Keratinocyte (primary cell): Measurements from ENCODE around the gene DDX47. TPM values are rescaled to one million over a fixed set of nuclear protein-coding genes. Genes with fewer than 3 reads are reported as not detected.

Experiments
- DNase-seq: peaks from one replicate; pipeline ENCODE4 v3.0.0-alpha.2; 2011; ENCODE audit warnings: low read depth, missing footprints, low spot score
- FAIRE-seq: peaks from 2 replicates; lab custom pipeline; 2011; peaks lifted over from hg19 to GRCh38; lab: Jason Lieb, UNC
- H2AFZ ChIP-seq: 2 replicates; pipeline ENCODE4 v1.6.0; 2012; ENCODE audit warnings: low read length, control low read depth, inconsistent platforms; ENCODE audit not compliant: control insufficient read depth
- H3K27ac ChIP-seq: 2 replicates; pipeline ENCODE4 v1.5.1; 2011; ENCODE audit warnings: low read length; ENCODE audit not compliant: control insufficient read depth, insufficient read depth
- H3K27me3 ChIP-seq: 3 replicates; pipeline ENCODE4 v1.6.0; 2011; ENCODE audit warnings: low read length; ENCODE audit not compliant: control insufficient read depth, insufficient read depth; ENCODE audit errors: extremely low read depth
- H3K36me3 ChIP-seq, 2 experiments: 2 replicates in 1 of 2; 3 replicates in 1 of 2; pipeline ENCODE4 v1.5.1; 2011; ENCODE audit warnings: low read length in 2 of 2, mild to moderate bottlenecking in 1 of 2; ENCODE audit not compliant: control insufficient read depth in 2 of 2, insufficient read depth in 2 of 2; ENCODE audit errors: extremely low read depth in 1 of 2
- H3K4me1 ChIP-seq: 3 replicates; pipeline ENCODE4 v1.5.1; 2011; ENCODE audit warnings: low read length; ENCODE audit not compliant: control insufficient read depth, insufficient read depth; ENCODE audit errors: extremely low read depth
- H3K4me2 ChIP-seq: 3 replicates; pipeline ENCODE4 v1.6.0; 2011; ENCODE audit warnings: low read depth, low read length; ENCODE audit not compliant: control insufficient read depth, insufficient read depth; ENCODE audit errors: extremely low read depth
- H3K4me3 ChIP-seq, 3 experiments: fragments of 200-600 bp in 1 of 3; sonication (generic) in 1 of 3; 2 replicates in 2 of 3; 3 replicates in 1 of 3; pipeline ENCODE4 v1.5.1; 2011 to 2016; ENCODE audit warnings: low read length in 3 of 3, mild to moderate bottlenecking in 3 of 3, control low read depth in 2 of 3, inconsistent platforms in 1 of 3, low read depth in 1 of 3, mixed read lengths in 1 of 3, mixed run types in 1 of 3, moderate library complexity in 1 of 3; ENCODE audit not compliant: control insufficient read depth in 2 of 3, insufficient read depth in 2 of 3; ENCODE audit errors: extremely low read depth in 1 of 3
- H3K79me2 ChIP-seq: 2 replicates; pipeline ENCODE4 v1.6.0; 2012; ENCODE audit warnings: low read length; ENCODE audit not compliant: control insufficient read depth, insufficient read depth
- H3K9ac ChIP-seq: 3 replicates; pipeline ENCODE4 v1.6.0; 2011; ENCODE audit warnings: low read length; ENCODE audit not compliant: control insufficient read depth, insufficient read depth; ENCODE audit errors: extremely low read depth
- H3K9me1 ChIP-seq: 3 replicates; pipeline ENCODE4 v1.6.0; 2011; ENCODE audit warnings: low read length; ENCODE audit not compliant: control insufficient read depth, insufficient read depth; ENCODE audit errors: extremely low read depth
- H3K9me3 ChIP-seq: 2 replicates; pipeline ENCODE4 v1.5.1; 2012; ENCODE audit warnings: low read depth, low read length; ENCODE audit not compliant: control insufficient read depth
- H4K20me1 ChIP-seq: 3 replicates; pipeline ENCODE4 v1.6.0; 2011; ENCODE audit warnings: low read length; ENCODE audit not compliant: control insufficient read depth, insufficient read depth; ENCODE audit errors: extremely low read depth
- EZH2 ChIP-seq: IDR thresholded peaks from one replicate; pipeline ENCODE4 v1.6.1; 2012; ENCODE audit warnings: inconsistent platforms, mild to moderate bottlenecking, low read length, moderate library complexity
- dilution Hi-C: fragments of 300-500 bp; cut with MboI; formaldehyde crosslinking; loops from one replicate; pipeline ENCODE4 v1.7.0; 2020; ENCODE audit warnings: low sequenced_read_pairs; ENCODE audit not compliant: extremely low pct_ligation_motif_present
- polyA plus RNA-seq, 5 experiments: library from polyadenylated mRNA; depleted of rRNA in 3 of 5; stranded (reverse) in 3 of 5; stranded (forward) in 1 of 5; unstranded in 1 of 5; fragments of >200 nt; gene quantifications; 1 replicate in 1 of 5; 2 replicates in 3 of 5; 3 replicates in 1 of 5; pipeline versions ENCODE4 v1.2.1 to v1.2.3, GENCODE V29; 2011 to 2012; ENCODE audit warnings: missing spikeins in 2 of 5, low read depth in 1 of 5, low replicate concordance in 1 of 5
- TF ChIP-seq, protein P1 (sequence below), 3 experiments: IDR thresholded peaks in 1 of 3; conservative IDR thresholded peaks in 1 of 3; optimal IDR thresholded peaks in 1 of 3; 2 replicates in 2 of 3; 3 replicates in 1 of 3; pipeline versions ENCODE3 to v1.5.1; 2011; ENCODE audit warnings: low read length in 3 of 3, mild to moderate bottlenecking in 3 of 3, moderate library complexity in 2 of 3, control low read depth in 1 of 3, inconsistent platforms in 1 of 3; ENCODE audit not compliant: insufficient read depth in 2 of 3; ENCODE audit errors: extremely low read depth in 1 of 3

The DDX47 gene
- polyA plus RNA-seq, 1 donor (not counting 4 experiments of a cell fraction or from before 2014, with no cell fraction given): 90.2 TPM

DNA sequence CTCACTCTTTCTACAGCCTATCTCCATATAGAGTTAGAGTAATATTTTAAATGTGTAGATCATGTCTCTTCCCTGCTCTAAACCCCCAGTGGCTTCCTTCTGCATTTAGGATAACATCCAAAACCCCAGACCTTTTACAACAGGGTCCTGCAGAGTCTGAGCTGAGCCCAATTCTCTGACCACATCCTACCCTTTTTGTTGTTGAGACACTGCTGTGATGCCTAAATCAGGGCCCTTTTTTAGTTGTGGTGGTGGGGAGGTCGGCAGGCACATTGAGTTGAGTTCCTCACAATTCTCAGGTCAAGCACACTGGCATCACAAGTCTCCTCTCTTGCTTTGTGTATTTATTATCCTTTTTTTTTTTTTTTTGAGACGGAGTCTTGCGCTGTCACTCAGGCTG is 1.8 kb upstream of the DDX47 start:
- H3K79me2 ChIP-seq: peaks cover 32% of the 10 kb centered on the region
- no peak overlapping the region for H3K4me3 ChIP-seq
- dilution Hi-C loops: no loop called here
- TF ChIP-seq, protein P1, sequence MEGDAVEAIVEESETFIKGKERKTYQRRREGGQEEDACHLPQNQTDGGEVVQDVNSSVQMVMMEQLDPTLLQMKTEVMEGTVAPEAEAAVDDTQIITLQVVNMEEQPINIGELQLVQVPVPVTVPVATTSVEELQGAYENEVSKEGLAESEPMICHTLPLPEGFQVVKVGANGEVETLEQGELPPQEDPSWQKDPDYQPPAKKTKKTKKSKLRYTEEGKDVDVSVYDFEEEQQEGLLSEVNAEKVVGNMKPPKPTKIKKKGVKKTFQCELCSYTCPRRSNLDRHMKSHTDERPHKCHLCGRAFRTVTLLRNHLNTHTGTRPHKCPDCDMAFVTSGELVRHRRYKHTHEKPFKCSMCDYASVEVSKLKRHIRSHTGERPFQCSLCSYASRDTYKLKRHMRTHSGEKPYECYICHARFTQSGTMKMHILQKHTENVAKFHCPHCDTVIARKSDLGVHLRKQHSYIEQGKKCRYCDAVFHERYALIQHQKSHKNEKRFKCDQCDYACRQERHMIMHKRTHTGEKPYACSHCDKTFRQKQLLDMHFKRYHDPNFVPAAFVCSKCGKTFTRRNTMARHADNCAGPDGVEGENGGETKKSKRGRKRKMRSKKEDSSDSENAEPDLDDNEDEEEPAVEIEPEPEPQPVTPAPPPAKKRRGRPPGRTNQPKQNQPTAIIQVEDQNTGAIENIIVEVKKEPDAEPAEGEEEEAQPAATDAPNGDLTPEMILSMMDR (optimal IDR thresholded peaks at IDR 0.05 in 1 of 3, IDR thresholded peaks at IDR 0.05 in 1 of 3, conservative IDR thresholded peaks at IDR 0.05 in 1 of 3; ENCODE audit: extremely low read depth in 1 of 3, insufficient read depth in 2 of 3, low read length in 3 of 3): no peak
- no peak for TF ChIP-seq EZH2
- no peaks in the 10 kb centered on the region for H3K9me3 ChIP-seq
- H3K9me1 ChIP-seq: no peaks in the 10 kb centered on the region
- peaks cover 1 to 6% of the 10 kb centered on the region in 2 experiments for H3K36me3 ChIP-seq
- H3K9ac ChIP-seq: no peak overlapping the region
- peaks cover 7% of the 10 kb centered on the region for H3K4me1 ChIP-seq
- H2AFZ ChIP-seq: no peak overlapping the region
- no peak overlapping the region for H3K4me2 ChIP-seq
- no peaks in the 10 kb centered on the region for H4K20me1 ChIP-seq
- no peak overlapping the region for H3K27ac ChIP-seq
- FAIRE-seq: no peak
- DNase-seq: no peak
- H3K27me3 ChIP-seq: no peaks in the 10 kb centered on the region

DNA sequence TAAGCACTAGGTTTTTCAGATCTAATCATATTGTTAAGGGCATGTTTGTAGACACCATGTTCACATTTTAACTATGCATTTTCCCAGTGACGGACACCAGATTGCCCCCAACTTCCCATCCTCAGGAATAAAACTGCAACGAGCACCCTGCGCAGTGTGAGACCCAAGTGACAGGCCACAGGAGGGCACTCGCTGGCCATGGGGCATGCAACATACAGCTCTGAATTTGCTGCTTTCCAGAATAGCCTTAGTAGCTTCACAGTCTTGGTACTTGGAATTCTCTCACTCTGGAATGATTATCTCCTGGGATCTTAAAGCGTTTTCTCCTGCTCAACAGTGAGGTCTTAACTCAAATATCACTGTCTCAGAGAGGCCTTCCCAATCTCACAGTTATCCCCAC is 972 bp upstream of the DDX47 start:
- peaks cover 40% of the 10 kb centered on the region for H3K79me2 ChIP-seq
- no peak overlapping the region for H3K9ac ChIP-seq
- H3K27ac ChIP-seq: no peak overlapping the region
- no peak for FAIRE-seq
- dilution Hi-C loops: no loop called here
- no peaks in the 10 kb centered on the region for H4K20me1 ChIP-seq
- H3K27me3 ChIP-seq: no peaks in the 10 kb centered on the region
- TF ChIP-seq EZH2: no peak
- TF ChIP-seq, protein P1 (optimal IDR thresholded peaks at IDR 0.05 in 1 of 3, IDR thresholded peaks at IDR 0.05 in 1 of 3, conservative IDR thresholded peaks at IDR 0.05 in 1 of 3; ENCODE audit: extremely low read depth in 1 of 3, insufficient read depth in 2 of 3, low read length in 3 of 3): peak in 1 of 3 experiments; percentile 24
- H2AFZ ChIP-seq: no peak overlapping the region
- H3K36me3 ChIP-seq: peaks cover 1 to 6% of the 10 kb centered on the region in 2 experiments
- peaks cover 7% of the 10 kb centered on the region for H3K4me1 ChIP-seq
- no peak for DNase-seq
- no peaks in the 10 kb centered on the region for H3K9me1 ChIP-seq
- no peak overlapping the region for H3K4me2 ChIP-seq
- no peak overlapping the region for H3K4me3 ChIP-seq
- H3K9me3 ChIP-seq: no peaks in the 10 kb centered on the region
